GM19238 (cell line): ENCODE results near the gene ANKS1A.

Experiments used
- DNase-seq: peaks from one replicate; pipeline ENCODE4 v3.0.0; 2011; ENCODE audit warnings: low spot score; ENCODE audit not compliant: insufficient read length

The ANKS1A gene

GRCh38 chr6:35082733-35083403 is 193.8 kb downstream of the ANKS1A start:
- no peak for DNase-seq

- no peak for DNase-seq
These were observed 194.5 kb downstream of the ANKS1A start for GRCh38 chr6:35083507-35083906.

- DNase-seq = no peak
These were observed 195.0 kb downstream of the ANKS1A start for GRCh38 chr6:35084041-35084491.

- no peak for DNase-seq
These were observed 195.6 kb downstream of the ANKS1A start for GRCh38 chr6:35084511-35085203.

- DNase-seq = no peak
These were observed 196.6 kb downstream of the ANKS1A start for GRCh38 chr6:35085359-35086281.

GRCh38 chr6:35086282-35086632 is 197.2 kb downstream of the ANKS1A start:
- no peak for DNase-seq

- DNase-seq = no peak
These were observed 197.7 kb downstream of the ANKS1A start for GRCh38 chr6:35086636-35087360.

GRCh38 chr6:35087361-35088280 is 198.6 kb downstream of the ANKS1A start:
- DNase-seq = no peak

GRCh38 chr6:35088281-35089215 is 199.5 kb downstream of the ANKS1A start:
- DNase-seq = no peak

- no peak for DNase-seq
These were observed 200.3 kb downstream of the ANKS1A start for GRCh38 chr6:35089216-35089934.

GRCh38 chr6:35089935-35090505 is 201.0 kb downstream of the ANKS1A start:
- DNase-seq = no peak

GRCh38 chr6:35090734-35091133 is 201.7 kb downstream of the ANKS1A start:
- no peak for DNase-seq

GRCh38 chr6:35091346-35092083 is 202.5 kb downstream of the ANKS1A start:
- no peak for DNase-seq

- no peak for DNase-seq
These were observed 203.5 kb downstream of the ANKS1A start for GRCh38 chr6:35092362-35093117.

GRCh38 chr6:35093118-35093445 is 204.0 kb downstream of the ANKS1A start:
- no peak for DNase-seq

- DNase-seq = no peak
These were observed 204.7 kb downstream of the ANKS1A start for GRCh38 chr6:35093783-35094182.

- no peak for DNase-seq
These were observed 205.1 kb downstream of the ANKS1A start for GRCh38 chr6:35094183-35094582.
